Measurements from ENCODE around the gene CYP2J2. TPM values are rescaled to one million over a fixed set of nuclear protein-coding genes. Genes with fewer than 3 reads are reported as not detected.
"Not testable (repeated sequence)": the region's sequence is repeated elsewhere in the genome, so short reads cannot be mapped to it uniquely, and the experiment has no call there.

Gene CYP2J2
- total RNA-seq, 1 donor from 2014 or later: 0.20 TPM

GRCh38 chr1:59919746-59920145 lies 6.8 kb downstream of the CYP2J2 start:
- no peak for DNase-seq (ENCODE audit: low read depth, low spot score)

DNA sequence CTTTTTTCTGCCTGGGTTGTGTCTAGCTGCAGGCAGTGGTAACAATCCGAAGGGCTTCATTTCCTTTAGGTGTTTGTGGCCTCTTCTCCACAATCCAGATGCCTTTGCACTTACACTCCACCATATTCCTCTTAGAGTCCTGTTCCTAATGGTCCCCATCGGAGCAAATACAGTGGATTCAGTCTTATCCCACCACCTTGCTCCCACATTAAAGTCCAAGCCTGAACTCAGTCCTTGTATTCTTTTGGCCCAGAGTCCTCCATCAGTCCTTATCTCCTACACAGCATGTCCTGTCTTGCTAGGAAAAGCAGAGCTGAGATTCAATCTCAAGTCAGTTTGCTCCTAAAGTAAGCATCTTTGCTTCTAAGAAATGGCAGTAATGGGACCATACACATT lies 8.8 kb downstream of the CYP2J2 start:
- no peak for DNase-seq (ENCODE audit: low read depth, low spot score)

DNA sequence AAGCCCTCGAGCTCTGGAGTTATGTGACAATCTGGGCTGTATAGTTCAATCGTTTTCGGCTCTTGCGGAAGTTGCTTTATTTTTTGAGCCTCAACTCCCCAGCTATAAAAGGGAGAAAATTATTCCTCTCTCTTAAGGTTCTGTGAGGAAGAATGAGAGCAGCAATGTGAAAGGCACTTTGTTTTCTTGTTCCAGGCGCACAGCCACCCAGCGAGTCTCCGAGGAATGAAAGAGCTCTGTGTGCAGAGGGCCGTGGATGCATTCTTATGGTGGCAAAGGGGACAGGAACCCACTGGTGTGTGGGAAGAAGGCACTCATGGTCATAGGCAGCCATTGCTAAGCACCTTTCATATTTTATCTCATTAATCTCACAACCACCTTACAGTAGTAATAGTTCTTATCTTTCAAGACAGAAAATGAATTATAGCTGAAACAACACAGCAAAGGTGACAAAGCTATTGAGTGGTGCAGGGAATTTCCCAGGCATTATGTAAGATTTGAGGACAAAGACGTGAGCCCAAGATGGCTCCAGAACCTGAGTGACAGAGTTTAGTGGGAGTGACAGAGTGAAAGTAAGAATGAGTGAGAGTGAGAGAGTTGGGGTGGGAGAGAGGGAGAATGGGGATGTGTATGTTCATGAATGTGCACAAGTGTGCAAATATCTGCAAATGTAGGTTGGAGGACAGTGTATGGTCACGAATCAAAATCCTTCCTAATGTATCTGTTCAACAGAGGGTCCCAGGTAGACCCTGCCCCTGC lies 9.4 kb downstream of the CYP2J2 start:
- DNase-seq (ENCODE audit: low read depth, low spot score): no peak

DNA sequence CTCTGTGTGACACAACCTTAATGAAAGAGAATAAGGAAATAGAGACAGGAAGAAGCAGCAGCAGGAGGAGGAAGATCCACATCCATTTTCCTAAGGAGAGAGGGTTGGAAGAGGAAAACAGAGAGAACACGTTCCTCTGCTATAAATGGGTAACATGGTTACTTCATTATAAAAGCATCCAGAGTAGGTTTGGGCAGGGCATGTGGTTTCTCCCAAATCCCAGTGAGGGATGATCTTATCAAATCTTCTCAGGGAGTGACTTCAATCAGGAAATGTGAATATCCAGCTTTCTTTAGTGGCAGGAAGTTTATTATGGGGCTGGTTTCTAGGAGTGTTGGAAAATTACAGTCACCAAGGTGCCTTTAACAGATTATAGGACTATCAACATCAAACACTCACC lies 11.1 kb downstream of the CYP2J2 start:
- no peak for DNase-seq (ENCODE audit: low read depth, low spot score)

- not testable (repeated sequence) for DNase-seq (ENCODE audit: low read depth, low spot score)
Observed at GRCh38 chr1:59914791-59915286, 11.7 kb downstream of the CYP2J2 start.

- no peak for DNase-seq (ENCODE audit: low read depth, low spot score)
Observed at GRCh38 chr1:59908682-59909081, 17.9 kb downstream of the CYP2J2 start.

DNA sequence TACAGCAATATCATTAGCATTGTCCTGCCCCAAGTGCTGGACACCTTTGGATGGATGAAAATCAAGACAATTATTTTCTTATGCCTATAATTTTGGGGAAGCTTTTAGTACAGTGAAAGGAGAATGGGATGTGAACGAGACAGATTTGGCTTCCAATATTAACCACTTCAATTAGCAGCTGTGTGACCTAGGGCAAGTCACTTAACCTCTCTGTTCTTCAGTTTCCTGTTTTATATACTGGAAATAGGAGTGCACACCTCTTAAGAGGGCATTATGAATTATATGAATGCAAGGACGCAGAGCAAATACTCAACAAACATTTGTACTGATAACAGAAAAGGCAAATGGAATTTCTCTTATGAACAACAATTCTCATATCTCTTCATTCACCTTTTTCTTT lies 18.5 kb downstream of the CYP2J2 start:
- no peak for DNase-seq (ENCODE audit: low read depth, low spot score)

- DNase-seq (ENCODE audit: low read depth, low spot score): no peak
Observed at GRCh38 chr1:59906931-59907330, 19.6 kb downstream of the CYP2J2 start.

DNA sequence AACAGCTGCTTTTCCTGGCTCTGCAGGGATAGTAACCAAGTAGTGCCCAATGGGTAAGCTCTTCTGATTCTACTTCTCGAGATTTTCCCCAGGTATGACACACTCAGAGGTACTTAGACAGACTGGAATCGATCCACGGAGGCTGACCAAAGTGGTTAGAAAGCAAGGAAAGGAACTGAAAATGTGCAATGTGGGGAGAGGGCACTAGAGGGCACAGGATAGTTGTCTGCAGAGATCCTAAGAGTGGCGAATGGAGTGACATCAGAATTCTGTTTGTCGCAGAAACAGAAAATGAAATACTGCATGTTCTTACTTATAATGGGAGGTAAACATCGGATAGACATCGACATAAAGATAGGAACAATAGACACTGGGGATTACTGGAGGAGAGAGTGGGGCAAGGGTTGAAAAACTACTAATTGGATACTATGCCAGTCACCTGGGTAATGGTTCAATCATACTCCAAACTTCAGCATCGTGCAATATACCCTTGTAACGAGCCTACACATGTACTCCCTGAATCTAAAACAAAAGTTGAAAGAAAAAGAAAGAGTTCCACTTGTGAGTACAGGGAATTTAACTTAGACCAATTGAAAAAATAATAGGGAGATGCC lies 23.3 kb downstream of the CYP2J2 start:
- DNase-seq (ENCODE audit: low read depth, low spot score): no peak

GRCh38 chr1:59901770-59902388 lies 24.7 kb downstream of the CYP2J2 start:
- DNase-seq (ENCODE audit: low read depth, low spot score): no peak

GRCh38 chr1:59900640-59901039 lies 25.9 kb downstream of the CYP2J2 start:
- DNase-seq (ENCODE audit: low read depth, low spot score): no peak

DNA sequence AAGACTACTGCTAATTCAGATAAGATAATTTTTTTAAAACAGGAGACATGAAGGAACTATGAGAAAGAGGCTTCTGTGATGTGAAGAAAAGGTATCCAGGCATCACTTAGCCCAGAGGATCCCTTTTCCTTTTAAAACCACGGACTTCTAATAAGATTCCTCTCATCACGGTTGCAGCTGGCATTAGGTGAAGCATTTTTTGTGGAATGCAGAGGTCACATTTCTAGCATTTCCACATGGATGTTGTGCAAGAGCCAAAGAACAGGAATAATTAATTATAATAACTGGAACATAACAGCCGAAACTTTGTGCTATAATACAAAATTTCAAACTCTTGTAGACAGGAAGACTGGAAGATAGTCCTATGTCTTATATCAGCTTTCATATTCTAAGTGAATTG lies 27.6 kb downstream of the CYP2J2 start:
- DNase-seq (ENCODE audit: low read depth, low spot score): no peak

- DNase-seq (ENCODE audit: low read depth, low spot score): no peak
Observed at GRCh38 chr1:59897165-59897564, 29.4 kb downstream of the CYP2J2 start.

DNA sequence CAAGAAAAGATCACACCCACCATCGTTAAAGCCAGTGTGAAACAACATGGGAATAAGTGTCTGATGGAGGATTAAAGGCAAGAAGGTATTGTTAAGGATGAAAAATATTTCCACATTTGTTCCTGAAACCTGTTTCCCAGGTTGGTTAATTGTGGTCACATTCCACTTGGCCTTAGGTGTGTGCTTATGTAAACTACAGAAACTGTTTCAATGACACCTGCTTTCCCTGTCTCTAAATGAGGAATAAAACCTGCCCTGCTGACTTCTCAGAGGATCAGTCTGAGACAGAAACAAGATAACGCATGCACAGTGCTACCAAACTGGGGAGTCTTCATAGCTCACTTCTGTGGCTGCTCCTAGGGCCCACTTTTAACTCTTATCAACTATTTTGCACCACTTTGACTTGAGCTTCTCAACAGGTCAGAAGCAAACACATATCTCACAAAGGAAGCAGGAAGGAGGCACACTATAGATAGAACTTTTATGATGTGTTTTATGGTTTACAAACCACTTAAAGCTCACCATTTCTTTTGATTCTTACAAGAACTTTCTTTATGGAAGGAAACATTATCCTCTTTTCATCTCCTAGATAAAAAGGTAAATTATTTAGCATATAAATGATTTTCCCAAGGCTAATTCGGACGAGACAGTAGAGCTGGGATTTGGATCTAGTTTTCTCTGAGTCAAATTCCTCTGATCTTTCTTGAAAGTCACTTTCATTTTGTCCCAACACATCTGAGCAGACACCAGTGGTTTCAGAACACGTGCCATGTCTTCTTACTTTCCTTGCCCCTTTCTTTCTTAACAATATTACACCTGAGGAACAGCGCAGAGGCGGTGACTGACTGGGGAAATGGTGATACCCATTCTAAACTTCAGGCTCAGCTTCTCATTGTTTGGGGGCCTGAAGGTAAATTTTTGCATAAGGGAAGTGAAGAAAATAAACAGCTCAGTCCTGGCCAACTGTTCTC lies 33.4 kb downstream of the CYP2J2 start:
- DNase-seq (ENCODE audit: low read depth, low spot score): no peak

DNA sequence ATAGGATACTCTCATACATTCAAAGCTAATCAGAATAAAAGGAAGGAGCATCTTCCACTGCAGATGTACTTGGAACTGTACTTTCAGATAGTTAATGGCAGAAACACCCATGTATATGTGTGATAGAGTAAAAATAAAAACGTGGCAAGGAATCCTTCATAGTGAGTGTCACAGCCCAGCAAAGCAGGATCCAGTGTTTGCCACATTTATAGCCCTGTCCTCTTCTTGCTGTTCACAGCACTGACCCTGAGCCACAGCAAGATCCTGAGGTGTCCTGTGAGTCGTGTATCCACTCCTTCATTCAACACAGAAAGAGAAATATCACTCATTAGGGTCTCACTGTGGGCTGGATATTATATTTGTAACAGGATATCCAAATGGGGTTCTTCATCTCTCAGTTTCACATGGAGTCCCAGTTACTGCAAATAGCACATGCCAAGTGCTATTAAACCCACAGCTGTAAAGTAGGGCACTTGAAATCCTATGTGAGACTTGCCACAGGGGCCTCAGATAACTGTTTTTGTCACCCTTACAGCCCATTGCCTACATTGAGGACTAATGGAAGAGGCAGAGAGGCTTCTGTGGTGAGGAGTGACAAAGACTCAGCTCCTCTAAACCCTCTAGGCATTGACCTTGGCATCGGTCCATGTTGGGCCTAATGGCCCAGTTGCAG lies 41.3 kb downstream of the CYP2J2 start:
- no peak for DNase-seq (ENCODE audit: low read depth, low spot score)

GRCh38 chr1:59880735-59881134 lies 45.8 kb downstream of the CYP2J2 start:
- no peak for DNase-seq (ENCODE audit: low read depth, low spot score)

DNA sequence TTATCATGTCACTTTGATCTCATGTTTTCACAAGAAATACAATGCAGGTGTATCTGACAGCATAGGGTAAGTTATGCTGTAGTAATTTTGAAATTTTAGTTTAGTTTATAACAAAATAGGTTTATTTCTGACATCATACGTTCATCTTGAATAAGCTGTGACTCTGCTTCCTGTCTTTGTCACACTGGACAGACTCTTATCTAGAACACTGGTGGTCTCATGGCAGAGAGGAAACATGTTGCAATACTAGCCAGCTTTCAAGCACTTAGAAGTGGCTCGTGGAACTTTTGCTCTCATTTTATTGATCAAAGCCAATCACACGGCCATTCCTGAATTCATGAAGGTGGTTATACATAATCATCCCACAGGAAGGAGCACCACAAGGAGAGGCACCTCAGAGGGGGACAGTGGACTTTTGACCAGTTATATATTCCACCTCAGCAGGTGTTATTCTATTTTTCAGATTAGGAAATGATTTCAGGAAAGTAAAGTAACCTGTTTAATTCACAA lies 46.5 kb downstream of the CYP2J2 start:
- peak; percentile 54 for DNase-seq (ENCODE audit: low read depth, low spot score)

GRCh38 chr1:59879574-59879973 lies 47.0 kb downstream of the CYP2J2 start:
- DNase-seq (ENCODE audit: low read depth, low spot score): peak; percentile 53

DNA sequence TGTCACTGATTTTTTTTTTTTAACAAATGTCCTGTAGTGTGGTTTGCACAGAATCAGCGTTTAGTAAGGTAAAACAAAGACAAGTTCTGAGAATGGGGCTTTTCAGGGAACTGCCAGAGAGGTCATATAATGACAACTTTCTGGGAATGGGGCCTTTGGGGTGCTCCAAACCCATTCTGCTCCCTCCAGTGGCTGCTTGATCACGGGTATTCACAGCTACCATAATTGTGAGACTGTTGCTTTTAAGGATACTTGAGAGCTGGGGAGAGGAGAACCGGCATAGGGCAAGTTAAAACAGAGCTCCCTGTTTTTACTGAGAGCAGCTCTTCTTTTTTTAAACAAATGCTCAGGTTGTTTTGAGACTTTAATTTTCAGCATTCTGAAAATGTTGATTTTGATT lies 48.2 kb downstream of the CYP2J2 start:
- DNase-seq (ENCODE audit: low read depth, low spot score): no peak

- DNase-seq (ENCODE audit: low read depth, low spot score): no peak
Observed at GRCh38 chr1:59877108-59877682, 49.4 kb downstream of the CYP2J2 start.

Measured in pulmonary artery endothelial cell (primary cell).